Measurements from ENCODE around the gene NAGA.

GRCh38 chr22:42077486-42078125, 7.0 kb upstream of the NAGA start:
- TF ChIP-seq CTCF (IDR thresholded peaks at IDR 0.05; ENCODE audit: insufficient read depth, low read depth, low read length) = no peak
- no peak for TF ChIP-seq EZH2 (IDR thresholded peaks at IDR 0.05; ENCODE audit: insufficient read depth, low read length)

Data from astrocyte (in vitro differentiated cells and primary cell).